HG03432 (cell line): Measurements from ENCODE around the gene SLC22A3.

ENCODE experiments used
- ATAC-seq: cut with Tn5 transposase; IDR thresholded peaks from one replicate; pipeline ENCODE4 v1.9.1; 2021; ENCODE audit warnings: mild to moderate bottlenecking, moderate library complexity; ENCODE audit not compliant: unreplicated experiment

Gene SLC22A3

DNA sequence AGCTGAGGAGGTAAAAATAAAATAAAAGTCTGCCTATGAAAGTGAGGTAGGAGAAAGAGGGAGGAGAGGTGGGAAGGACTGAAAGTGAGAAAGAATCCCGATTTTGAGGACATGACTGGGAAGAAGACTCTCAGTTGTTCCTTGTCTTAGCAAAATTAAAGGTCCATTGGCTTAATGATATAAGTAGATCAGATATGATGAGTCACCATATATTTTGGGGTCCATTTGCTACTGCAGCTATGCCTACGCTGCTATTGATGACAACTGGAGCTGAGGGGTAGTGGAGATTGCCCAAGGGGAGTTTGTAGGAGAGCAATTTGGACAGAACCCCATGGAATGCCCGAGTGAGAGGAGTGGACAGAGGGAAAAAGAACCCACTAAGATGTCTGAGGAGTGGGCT, 15.1 kb upstream of the SLC22A3 start:
- no peak for ATAC-seq

DNA sequence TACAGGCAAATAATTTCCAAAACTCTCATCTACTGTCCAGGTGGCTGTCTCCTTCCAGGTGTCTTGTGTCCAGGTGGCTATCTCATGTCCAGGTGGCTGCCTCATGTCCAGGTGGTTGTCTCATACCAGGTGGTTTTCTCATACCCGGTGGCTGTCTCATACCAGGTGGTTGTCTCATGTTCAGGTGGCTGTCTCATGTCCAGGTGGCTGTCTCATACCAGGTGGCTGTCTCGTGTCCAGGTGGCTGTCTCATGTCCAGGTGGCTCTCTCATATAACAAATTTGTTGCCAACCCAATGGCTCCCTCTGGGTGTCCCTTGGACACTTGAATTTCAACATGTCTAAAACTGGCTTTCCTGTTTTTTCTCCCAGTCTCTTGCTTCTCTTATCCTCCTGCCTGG, 14.3 kb upstream of the SLC22A3 start:
- ATAC-seq = no peak

DNA sequence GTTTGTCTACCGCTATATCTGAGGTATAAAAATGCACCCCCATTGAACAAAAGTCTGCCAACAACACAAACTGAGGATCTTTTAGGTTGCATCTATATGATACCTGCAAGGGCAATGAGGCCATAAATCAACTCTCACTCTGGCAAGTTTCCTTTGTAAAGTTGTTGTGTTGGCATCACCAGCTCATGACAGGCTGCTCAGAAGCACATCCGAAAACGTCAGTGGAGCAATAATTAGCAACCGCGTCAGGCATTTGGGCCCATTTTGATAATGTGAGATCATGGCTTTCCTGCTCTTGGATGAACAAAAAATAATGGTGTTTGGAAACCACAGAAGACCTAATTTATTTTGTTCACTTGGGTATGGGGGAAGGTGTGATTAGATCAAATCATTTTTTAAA, 12.0 kb upstream of the SLC22A3 start:
- ATAC-seq = no peak

DNA sequence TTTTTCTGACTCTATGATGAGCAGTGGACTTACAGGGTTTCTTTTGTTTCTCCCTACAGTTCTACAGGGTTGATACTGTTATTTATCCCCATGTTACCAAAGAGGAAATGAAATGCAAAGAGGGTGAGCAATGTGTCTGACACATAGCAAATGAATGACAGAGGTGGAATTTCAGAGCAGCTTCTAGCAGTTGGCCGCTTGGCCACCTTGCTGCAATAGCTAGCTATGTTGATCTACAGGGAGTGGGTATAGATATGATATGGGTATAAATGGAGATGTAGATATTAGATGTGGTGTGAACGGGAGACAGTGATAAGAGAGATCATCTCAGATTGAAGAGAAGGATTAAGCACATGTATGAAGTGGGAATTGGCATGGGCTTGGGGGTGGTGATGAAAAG, 10.9 kb upstream of the SLC22A3 start:
- ATAC-seq = no peak

DNA sequence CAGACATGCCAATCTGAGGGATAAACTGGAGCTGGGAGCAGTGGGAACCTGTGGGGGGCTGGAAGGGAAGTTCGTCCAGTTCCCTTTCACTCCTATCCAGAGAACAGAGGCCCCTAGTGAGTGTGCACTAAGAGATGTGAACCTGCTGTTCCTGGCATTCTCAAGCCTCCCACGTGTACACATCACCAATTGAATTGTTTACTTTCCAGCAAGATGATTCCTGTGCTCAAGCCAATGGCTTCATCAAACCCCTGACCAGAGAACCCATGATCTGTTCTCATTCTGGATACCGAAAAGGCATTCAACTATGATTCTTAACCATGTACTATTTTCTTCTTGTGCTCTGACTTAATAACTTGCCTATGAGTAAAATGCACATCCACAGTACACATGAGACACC, 10.2 kb upstream of the SLC22A3 start:
- no peak for ATAC-seq

DNA sequence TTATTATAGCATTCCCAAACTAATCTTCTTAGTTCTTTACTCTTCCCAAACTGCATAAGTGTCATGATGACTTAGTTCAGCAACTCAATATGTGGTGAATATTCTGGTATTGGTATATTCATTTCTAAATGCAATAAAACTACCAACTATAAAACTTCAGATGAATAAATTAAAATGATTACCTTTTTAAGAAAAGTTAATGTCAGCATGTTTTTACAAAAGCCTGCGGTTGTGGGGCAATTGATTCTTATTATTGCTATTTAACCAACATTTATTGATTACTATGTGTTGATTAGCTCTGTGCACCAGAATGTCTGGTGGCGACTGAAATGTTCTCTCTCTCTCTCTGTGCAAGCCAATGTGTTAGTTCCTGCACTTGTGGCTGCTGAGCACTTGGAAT, 5.0 kb upstream of the SLC22A3 start:
- ATAC-seq = no peak

DNA sequence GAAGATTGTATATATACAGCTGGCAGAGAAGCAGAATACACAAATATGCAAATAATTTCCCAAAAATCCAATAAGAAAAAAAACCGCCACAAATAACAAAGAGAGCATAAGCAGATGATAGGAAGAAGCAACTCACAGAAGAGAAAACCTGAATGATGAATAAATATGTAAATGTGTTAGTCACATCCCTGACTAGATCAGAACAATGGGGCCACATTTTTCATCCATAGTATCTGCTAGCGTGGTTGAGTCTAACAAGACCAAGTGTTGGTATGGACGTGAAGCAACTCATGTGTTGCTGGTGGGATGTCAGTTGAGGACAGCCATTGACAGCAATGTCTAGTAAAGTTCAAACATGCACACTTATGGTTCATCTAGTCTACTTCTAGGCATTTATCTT, 3.9 kb upstream of the SLC22A3 start:
- no peak for ATAC-seq

DNA sequence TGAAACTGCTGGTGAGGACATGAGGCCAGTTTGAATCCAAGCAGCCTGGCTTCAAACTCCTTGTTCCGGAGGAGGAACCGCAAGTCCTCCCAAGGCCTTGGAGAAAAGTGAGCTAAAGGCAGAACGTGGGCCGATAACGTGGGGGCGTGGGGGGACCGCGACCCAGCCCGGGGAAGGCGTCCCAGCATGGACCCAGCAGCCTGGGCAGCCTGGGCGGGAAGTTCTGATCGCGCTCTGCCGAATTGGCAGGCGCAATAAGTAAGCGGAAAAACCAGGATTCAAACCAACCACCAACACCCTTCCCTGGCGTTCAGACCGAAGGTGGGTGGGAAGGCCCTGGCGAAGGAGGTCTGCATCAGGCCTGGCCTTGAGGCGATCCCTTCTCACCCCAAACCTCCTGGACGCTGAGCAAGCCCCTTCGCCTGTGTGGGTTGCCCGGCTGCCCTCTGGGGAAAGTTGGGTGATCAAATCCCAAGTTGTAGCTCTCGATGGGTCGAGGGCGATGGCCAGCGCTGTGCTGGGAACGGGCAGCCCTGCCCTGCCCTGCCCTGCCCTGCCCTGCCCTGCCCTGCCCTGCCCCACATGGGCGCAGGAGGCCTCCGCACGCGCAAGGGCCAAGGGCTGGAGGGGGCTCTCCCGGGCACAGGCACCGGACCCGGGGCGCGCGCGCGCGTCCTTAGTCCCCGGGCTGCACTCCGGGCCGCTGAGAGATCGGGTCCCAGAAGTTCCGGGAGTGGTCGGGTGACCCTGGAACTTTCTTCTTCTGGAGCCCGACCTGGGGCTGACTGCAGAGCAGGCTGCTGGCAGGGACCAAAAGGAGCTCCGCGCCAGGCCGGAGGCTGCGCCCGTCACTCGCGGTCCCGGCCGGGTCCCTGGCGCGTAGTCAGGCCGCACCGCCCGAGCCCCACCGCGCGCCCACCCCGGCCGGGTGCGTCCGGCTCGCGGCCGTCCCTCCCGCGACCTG, 637 bp upstream of the SLC22A3 start:
- no peak for ATAC-seq

DNA sequence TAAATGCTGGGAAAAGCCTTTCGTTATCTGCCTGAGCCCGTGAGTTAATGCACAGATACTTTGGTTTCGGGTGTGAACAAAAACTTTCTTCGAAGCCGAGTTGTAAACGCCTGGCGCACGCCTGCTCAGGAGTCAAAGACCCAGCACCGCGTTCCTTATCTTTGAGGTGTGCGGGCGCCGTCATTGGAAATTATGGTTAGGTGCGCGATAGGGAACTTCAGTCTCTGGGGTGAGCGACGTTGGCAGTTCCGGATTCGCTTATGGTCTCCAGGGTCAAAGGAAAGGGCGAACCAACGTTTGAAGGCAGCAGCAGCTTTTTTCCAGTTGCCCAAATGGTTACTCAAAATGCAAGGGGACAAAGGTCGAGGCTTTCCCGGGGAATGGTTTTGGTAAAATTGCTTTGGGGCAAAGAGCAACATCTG, 853 bp downstream of the SLC22A3 start:
- no peak for ATAC-seq

DNA sequence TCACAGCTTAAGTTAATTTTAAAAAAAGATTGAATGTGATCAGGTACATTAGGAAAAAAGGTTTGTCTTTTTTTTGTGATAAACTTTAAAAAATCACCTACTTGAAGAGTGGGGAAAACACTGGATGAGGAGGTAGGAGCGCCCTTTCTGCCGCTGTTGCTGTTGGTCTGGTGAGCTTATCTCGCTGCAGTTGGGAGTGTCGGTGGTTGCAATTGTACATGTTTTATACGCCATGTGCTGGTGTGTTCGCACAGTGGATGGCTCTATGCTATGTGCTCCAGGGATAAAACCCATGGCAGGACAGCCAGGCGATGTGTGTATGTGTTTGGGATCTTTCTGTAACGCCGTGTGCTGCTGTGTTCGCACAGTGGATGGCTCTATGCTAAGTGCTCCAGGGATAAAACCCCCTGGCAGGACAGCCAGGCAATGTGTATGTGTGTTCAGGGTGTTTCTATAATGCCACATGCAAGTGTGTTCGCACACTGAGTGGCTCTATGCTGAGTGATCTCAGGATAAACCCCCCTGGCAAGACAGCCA, 1.7 kb downstream of the SLC22A3 start:
- ATAC-seq = no peak

DNA sequence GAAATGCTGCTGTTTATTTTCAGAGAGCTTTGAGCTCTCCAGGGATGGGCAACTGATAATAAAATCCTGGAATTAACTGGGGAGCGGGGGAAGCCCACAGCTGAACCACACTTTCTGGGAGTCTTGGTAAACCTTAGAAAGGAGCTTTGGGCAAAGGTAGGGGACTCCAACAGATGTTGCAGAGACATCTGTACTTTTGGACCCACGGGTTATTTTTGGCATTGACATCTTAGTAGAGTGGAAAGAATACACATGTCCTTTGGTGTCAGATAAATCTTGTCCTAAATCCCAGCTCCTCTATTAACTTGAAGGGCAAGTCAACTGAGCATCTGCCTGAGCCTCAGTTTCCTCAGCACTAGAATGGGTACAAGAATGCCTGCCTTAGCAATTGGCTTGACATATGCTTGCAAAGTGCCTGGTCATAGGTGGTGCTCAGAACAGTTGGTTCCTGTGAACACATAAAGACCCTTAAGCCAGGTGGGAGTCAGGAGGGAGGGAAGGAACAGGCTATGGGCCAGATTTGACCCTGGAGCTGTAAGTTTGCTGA, 5.8 kb downstream of the SLC22A3 start:
- no peak for ATAC-seq

DNA sequence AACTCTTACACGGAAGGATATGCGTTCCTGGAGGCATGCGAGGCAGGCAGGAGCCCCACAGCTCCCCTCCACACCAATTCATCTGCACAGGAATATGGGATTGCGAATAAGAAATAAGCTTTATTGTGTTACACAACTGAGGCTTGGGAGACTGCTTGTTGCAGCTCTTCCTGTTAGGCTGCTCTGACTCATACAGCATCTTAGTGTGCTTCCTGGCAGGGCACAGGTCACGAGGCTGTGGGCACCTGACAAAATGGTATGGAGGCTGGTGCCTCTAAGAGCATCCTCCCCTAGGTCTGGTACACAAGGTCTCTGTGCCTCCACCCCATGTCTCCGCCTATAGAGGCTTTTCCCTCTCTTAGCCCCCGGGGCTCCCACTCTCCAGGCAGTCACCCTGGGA, 6.8 kb downstream of the SLC22A3 start:
- ATAC-seq = peak; percentile 58

DNA sequence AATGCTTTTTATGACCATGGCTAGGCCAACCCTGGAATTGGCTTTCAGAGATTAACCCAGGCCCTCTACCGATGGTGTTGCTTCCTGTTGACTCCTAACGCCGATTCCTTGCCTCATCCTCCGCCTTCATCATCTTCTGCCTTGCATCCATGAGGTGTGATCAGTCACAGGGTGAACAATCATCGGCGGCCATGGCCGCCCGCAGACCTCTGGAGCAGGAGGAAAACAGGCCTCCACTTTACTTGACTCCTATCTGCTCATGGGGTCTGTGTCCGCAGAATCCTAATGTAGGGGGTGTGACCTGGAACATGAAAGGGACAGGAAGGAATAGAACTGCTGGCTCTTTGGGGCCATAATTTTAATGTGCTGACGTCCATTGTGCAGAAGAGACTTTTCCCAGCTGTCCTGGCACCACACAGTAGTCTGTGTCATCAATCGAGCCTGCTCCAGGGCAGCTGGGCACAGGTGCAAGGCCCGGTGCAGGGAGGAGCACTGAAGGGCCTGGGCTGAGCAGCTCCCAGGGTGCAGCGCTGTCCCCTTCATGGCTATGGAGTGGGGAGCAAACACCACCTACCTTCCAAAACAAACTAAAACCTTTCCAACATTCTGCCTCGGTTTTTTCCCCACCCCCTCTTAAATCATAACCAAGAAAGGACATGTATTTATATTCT, 8.0 kb downstream of the SLC22A3 start:
- no peak for ATAC-seq

DNA sequence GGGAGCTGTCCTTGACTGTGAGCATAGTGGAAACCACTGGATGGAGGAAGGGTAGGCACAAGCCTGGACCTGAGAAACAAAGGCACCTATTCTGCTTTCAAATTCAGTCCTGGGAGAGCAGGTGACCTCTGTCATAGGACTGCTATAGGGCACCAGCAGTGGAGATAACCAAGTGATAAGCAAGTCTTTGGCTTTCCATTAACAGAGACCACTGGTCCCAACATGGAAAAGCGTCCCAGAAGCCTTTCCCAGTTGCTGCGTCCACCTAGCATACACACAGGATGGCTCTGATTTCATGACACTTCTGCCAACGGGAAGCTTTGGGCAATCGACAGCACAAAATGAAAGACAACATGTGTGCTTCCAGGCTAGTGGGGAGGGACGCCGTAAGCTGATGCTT, 8.9 kb downstream of the SLC22A3 start:
- ATAC-seq = no peak

DNA sequence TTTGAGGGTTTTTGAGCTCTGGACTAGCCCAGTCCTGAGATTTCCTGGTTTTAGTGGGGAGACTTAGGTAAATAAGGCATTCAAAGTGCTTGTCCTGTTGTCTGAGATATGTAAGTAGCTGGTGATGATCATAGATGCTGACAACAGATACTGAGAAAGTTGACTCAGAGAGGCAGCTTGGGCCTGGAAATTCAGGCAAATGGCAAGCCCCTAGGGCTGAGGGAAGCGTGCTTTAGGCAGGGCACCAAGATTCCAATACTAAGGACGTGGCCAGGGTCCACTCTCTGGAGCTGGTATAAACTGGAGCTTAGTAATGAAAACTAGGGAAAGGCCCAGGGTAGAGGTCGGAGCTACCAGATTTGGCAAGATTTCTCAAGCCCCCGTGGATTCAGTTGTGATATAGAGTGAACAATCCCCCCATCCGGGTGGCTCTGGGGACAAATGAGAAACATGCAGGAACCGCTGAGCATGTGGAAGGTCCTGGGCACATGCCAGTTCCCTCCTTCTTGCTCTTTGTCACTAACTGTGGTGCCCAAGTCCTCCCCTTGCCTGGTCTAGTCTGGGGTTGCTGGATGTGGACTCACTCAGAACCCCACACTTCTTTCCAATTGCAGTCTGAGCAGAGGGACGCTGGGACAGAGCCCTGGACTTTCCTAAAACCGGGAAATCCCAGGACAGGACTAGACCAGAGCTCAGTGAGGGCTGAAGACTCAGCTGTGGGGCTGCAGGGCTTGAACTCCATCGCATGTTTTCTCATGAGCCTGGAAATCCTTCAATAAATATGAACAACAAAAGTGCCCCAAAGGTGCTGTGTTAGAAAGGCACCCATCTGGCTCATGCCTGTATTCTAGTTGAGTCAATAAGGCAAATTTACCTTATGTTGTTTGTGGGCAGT, 10.3 kb downstream of the SLC22A3 start:
- ATAC-seq = no peak

DNA sequence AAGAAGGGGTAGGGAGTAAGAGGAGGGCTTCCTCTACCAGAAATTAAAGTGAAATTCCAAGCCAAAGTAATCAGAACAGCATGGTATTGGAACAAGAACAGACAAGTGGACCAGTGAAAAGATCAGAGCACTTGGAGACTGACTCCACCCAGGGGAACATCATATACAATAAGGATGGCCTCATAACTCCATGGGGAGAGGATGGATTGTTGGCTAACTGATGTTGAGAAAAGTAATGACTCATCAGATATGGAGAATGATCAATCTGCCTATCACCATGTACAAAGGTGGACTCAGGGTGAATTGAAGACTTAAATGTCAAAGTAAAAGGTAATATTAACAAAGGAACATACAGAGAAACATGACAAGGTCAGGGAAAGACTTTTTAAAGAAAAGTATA, 12.8 kb downstream of the SLC22A3 start:
- ATAC-seq = no peak

DNA sequence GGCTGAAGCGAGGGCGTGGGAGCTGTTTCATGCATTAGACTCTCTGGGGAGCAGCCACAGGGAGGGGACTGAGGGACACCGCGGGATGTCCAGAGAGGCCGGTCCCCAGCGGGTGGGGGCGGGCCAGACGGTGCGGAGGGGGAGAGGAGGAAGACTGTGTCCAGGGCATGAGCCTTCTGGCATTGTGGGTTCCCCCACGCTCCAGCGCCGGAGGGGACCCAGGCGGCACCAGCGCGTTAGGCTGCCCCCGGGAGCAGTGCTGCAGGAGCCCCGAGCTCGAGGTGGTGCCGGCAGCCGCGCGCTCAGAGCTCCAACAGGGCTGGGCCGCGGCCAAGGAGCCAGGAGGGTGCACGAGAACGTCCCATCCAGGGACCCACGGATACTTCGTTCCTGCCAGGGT, 14.4 kb downstream of the SLC22A3 start:
- ATAC-seq = no peak

DNA sequence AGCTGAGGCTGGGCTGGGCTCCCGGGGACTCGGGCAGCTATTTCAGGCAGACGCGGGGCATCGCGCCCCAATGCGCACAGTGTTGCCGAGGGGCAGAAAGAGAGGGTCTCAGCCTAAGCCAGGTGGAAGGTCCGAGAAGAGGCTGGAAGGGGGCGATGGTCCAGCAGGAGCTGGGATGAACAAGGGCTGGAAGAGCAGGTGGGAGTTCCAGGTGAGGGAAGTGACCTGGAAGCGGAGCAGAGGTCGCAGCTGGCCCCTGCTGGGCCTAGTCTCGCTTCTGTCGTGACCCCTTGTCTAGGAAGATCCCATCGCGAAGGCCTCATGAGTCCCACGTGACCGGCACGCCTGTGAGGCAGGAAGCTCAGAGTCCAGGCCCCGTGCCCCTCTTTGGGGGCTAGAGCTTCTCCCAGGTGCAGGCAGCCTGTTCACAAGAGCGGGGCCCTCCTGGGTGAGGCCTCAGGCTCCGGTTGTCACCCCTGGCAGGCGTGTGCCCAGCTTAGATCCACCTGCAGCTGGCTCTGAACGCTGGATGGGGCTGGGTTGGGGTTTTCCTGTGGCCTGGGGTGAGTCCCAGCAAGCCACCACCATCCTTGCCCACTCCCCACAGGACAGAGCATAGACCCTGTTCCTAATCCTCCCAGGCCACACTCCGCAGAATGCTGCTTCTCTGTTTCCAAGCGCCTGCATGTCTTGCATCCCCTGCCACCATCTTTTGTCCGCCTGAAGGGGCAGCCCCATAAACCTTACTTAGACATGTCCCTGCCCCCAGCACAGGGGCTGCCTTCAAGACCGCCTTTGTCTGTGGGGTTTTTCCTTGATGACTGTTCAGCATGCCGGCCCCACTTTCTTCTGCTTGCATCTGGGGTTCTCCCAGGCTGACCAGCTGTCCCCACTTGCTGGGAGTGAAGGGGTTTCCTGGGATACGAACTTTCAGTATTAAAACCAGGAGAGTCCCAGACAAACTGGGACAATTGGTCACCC, 15.1 kb downstream of the SLC22A3 start:
- ATAC-seq = peak; percentile 73

DNA sequence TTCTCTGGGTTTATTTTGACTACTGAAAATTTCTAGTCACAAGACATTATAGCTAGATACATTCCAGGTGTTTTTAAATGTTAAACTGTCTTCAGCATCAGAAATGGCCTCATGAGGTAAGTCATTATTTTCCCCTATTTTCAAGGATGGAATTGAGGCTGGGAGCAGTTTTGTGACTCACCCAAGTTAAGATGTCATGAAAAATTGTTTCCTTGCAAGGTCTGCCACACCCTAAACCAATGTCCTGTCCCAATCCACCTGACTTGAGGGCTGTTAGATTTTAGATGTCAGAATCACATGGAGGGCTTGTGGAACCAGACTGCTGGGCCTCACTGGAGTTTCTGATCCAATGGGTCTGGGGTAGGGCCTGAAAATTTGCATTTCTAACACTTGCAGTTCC, 16.9 kb downstream of the SLC22A3 start:
- no peak for ATAC-seq
